ENCODE measurements around the gene INO80C. TPM values are rescaled to one million over a fixed set of nuclear protein-coding genes. Genes with fewer than 3 reads are reported as not detected.

Gene INO80C
- total RNA-seq, 1 experiment from 2014 or later, result 42.3 TPM

DNA sequence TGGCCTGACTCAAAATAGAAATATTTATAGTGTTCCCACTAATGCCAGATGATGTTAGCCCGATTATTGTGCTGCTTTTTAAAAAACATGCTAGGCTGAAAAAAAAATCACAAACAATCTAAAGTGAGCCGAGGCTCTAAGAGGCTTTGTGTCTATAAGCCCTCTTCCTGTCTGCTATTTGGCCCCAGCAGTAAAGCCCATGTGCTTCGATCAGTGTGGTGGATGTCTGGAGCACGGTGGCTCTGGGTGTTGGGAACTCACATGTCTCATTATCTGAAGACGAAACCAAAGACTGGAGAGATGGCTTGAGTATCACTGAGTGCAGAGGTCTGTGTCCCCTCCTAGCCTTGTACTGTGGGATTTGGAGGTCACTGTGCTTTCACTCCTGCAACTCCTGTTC, 55.1 kb downstream of the INO80C start (continued):
- TF ChIP-seq ELF4 (CRISPR knock-in tag; IDR thresholded peaks at IDR 0.05; ENCODE audit: low read depth), result no peak

DNA sequence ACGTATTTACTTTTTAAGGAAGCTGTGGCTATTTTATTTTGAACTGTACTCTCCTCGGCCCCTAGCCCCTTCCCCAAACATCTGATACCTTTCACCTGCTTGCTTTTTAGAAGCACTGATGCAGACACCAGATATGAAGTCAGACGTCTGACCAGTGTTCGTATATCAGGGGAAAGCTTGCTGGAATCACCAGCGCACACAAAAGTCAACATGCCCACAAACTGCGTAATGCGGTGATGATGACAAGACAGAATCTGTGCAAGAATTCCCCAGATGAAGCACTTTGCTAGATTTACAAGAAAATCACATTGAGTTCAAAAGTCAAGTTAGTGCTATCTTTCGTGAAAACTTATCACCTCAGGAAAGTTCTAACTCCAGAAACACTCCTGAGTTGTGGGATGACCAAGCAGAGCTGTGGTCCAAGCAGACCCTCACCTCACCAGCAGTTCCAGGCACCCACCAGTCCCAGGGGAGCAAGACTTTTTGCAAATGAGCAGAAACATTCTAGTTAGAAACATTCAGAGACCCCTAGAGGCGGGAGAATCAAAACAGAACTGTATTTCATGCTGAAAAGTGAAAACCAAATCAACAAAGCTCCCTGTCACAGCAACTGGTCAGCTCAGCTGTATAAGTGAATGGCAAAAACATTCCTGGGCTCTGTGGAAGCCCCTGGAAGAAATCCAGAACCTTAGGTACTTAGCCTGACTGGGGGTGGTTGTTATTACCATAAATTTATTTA, 55.7 kb downstream of the INO80C start:
- DNase-seq (ENCODE audit: low spot score) (no peak), ATAC-seq (no peak)
- H3K27me3 Mint-ChIP-seq (ENCODE audit: low read depth), result no peaks in the 10 kb centered on the region
- peaks cover 5% of the 10 kb centered on the region for H3K4me1 Mint-ChIP-seq
- no peaks in the 10 kb centered on the region for H3K9me3 Mint-ChIP-seq
- TF ChIP-seq EMX1 (CRISPR knock-in tag; IDR thresholded peaks at IDR 0.05) (no peak), FOXP1 (CRISPR knock-in tag; IDR thresholded peaks at IDR 0.05; ENCODE audit: borderline replicate concordance) (no peak), JUN (CRISPR knock-in tag; IDR thresholded peaks at IDR 0.05) (no peak), ZNF121 (CRISPR knock-in tag; IDR thresholded peaks at IDR 0.05) (no peak), NR1H2 (CRISPR knock-in tag; IDR thresholded peaks at IDR 0.05) (no peak), HMGA2 (CRISPR knock-in tag; IDR thresholded peaks at IDR 0.05) (no peak), GABPB1 (CRISPR knock-in tag; IDR thresholded peaks at IDR 0.05) (no peak), ZNF423 (CRISPR knock-in tag; IDR thresholded peaks at IDR 0.05) (no peak), RELA (CRISPR knock-in tag; IDR thresholded peaks at IDR 0.05; ENCODE audit: borderline replicate concordance) (no peak), ZNF317 (CRISPR knock-in tag; IDR thresholded peaks at IDR 0.05; ENCODE audit: borderline replicate concordance, low read depth) (no peak)
- TF ChIP-seq, protein P1, sequence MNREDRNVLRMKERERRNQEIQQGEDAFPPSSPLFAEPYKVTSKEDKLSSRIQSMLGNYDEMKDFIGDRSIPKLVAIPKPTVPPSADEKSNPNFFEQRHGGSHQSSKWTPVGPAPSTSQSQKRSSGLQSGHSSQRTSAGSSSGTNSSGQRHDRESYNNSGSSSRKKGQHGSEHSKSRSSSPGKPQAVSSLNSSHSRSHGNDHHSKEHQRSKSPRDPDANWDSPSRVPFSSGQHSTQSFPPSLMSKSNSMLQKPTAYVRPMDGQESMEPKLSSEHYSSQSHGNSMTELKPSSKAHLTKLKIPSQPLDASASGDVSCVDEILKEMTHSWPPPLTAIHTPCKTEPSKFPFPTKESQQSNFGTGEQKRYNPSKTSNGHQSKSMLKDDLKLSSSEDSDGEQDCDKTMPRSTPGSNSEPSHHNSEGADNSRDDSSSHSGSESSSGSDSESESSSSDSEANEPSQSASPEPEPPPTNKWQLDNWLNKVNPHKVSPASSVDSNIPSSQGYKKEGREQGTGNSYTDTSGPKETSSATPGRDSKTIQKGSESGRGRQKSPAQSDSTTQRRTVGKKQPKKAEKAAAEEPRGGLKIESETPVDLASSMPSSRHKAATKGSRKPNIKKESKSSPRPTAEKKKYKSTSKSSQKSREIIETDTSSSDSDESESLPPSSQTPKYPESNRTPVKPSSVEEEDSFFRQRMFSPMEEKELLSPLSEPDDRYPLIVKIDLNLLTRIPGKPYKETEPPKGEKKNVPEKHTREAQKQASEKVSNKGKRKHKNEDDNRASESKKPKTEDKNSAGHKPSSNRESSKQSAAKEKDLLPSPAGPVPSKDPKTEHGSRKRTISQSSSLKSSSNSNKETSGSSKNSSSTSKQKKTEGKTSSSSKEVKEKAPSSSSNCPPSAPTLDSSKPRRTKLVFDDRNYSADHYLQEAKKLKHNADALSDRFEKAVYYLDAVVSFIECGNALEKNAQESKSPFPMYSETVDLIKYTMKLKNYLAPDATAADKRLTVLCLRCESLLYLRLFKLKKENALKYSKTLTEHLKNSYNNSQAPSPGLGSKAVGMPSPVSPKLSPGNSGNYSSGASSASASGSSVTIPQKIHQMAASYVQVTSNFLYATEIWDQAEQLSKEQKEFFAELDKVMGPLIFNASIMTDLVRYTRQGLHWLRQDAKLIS (CRISPR knock-in tag; IDR thresholded peaks at IDR 0.05; ENCODE audit: borderline replicate concordance), result no peak
- TF ChIP-seq, protein P2, sequence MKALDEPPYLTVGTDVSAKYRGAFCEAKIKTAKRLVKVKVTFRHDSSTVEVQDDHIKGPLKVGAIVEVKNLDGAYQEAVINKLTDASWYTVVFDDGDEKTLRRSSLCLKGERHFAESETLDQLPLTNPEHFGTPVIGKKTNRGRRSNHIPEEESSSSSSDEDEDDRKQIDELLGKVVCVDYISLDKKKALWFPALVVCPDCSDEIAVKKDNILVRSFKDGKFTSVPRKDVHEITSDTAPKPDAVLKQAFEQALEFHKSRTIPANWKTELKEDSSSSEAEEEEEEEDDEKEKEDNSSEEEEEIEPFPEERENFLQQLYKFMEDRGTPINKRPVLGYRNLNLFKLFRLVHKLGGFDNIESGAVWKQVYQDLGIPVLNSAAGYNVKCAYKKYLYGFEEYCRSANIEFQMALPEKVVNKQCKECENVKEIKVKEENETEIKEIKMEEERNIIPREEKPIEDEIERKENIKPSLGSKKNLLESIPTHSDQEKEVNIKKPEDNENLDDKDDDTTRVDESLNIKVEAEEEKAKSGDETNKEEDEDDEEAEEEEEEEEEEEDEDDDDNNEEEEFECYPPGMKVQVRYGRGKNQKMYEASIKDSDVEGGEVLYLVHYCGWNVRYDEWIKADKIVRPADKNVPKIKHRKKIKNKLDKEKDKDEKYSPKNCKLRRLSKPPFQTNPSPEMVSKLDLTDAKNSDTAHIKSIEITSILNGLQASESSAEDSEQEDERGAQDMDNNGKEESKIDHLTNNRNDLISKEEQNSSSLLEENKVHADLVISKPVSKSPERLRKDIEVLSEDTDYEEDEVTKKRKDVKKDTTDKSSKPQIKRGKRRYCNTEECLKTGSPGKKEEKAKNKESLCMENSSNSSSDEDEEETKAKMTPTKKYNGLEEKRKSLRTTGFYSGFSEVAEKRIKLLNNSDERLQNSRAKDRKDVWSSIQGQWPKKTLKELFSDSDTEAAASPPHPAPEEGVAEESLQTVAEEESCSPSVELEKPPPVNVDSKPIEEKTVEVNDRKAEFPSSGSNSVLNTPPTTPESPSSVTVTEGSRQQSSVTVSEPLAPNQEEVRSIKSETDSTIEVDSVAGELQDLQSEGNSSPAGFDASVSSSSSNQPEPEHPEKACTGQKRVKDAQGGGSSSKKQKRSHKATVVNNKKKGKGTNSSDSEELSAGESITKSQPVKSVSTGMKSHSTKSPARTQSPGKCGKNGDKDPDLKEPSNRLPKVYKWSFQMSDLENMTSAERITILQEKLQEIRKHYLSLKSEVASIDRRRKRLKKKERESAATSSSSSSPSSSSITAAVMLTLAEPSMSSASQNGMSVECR (CRISPR knock-in tag; IDR thresholded peaks at IDR 0.05; ENCODE audit: borderline replicate concordance), result no peak
- TF ChIP-seq, protein P3, sequence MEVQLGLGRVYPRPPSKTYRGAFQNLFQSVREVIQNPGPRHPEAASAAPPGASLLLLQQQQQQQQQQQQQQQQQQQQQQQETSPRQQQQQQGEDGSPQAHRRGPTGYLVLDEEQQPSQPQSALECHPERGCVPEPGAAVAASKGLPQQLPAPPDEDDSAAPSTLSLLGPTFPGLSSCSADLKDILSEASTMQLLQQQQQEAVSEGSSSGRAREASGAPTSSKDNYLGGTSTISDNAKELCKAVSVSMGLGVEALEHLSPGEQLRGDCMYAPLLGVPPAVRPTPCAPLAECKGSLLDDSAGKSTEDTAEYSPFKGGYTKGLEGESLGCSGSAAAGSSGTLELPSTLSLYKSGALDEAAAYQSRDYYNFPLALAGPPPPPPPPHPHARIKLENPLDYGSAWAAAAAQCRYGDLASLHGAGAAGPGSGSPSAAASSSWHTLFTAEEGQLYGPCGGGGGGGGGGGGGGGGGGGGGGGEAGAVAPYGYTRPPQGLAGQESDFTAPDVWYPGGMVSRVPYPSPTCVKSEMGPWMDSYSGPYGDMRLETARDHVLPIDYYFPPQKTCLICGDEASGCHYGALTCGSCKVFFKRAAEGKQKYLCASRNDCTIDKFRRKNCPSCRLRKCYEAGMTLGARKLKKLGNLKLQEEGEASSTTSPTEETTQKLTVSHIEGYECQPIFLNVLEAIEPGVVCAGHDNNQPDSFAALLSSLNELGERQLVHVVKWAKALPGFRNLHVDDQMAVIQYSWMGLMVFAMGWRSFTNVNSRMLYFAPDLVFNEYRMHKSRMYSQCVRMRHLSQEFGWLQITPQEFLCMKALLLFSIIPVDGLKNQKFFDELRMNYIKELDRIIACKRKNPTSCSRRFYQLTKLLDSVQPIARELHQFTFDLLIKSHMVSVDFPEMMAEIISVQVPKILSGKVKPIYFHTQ (CRISPR knock-in tag; IDR thresholded peaks at IDR 0.05), result no peak
- no peaks in the 10 kb centered on the region for H3K36me3 Mint-ChIP-seq
- CTCF ChIA-PET, result no interaction called here
- H3K4me3 Mint-ChIP-seq, result no peak overlapping the region
- H3K27ac Mint-ChIP-seq, result no peak overlapping the region
- POLR2A ChIA-PET, result no interaction called here

Measured in WTC11 (cell line).